ENCODE results near the gene EIF6. TPM values are rescaled to one million over a fixed set of nuclear protein-coding genes. Genes with fewer than 3 reads are reported as not detected.

Gene EIF6
- total RNA-seq, 1 donor from 2014 or later: 124 TPM

DNA sequence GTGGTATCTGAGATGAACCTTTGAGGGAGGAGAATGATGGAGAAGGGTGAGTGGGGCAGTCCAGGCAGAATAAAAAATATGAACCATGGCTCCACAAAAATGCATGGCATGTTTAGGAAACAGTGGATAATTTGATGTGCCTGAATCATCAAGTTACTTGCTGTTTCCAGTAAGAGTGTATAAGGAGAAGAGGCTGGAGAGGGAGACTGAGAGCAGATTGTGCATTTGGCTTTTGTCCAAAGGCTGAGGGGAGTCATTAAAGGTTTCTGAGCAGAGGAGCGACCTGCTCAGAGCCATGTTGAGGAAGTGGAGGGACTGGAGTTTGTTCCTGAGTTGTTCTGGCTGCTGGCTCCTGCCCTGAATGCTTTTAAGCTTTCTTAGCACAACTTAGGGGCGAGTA lies 52.0 kb downstream of the EIF6 start:
- TF ChIP-seq POLR2A (IDR thresholded peaks at IDR 0.05) (no peak), POLR2AphosphoS5 (IDR thresholded peaks at IDR 0.05; ENCODE audit: insufficient read depth in 1 of 2, low read depth in 1 of 2) (no peak)
- TF ChIP-seq, protein P1, sequence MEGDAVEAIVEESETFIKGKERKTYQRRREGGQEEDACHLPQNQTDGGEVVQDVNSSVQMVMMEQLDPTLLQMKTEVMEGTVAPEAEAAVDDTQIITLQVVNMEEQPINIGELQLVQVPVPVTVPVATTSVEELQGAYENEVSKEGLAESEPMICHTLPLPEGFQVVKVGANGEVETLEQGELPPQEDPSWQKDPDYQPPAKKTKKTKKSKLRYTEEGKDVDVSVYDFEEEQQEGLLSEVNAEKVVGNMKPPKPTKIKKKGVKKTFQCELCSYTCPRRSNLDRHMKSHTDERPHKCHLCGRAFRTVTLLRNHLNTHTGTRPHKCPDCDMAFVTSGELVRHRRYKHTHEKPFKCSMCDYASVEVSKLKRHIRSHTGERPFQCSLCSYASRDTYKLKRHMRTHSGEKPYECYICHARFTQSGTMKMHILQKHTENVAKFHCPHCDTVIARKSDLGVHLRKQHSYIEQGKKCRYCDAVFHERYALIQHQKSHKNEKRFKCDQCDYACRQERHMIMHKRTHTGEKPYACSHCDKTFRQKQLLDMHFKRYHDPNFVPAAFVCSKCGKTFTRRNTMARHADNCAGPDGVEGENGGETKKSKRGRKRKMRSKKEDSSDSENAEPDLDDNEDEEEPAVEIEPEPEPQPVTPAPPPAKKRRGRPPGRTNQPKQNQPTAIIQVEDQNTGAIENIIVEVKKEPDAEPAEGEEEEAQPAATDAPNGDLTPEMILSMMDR (IDR thresholded peaks at IDR 0.05): no peak
- intact Hi-C loops (cut with DNase I): no loop called here
- no peaks in the 10 kb centered on the region for H3K36me3 ChIP-seq
- no peak overlapping the region for H3K27ac ChIP-seq
- no peaks in the 10 kb centered on the region for H3K27me3 ChIP-seq
- no peaks in the 10 kb centered on the region for H3K9me3 ChIP-seq
- no peaks in the 10 kb centered on the region for H3K4me1 ChIP-seq
- H3K4me3 ChIP-seq: no peak overlapping the region
- no peak for DNase-seq (ENCODE audit: extremely low spot score in 2 of 2)

Other genes starting within 250 kb of the EIF6 start
- gene TRPC4AP, start 192.0 kb downstream of the EIF6 start, total RNA-seq: 61.9 TPM
- gene EDEM2, start 137.4 kb downstream of the EIF6 start, total RNA-seq: 12.8 TPM
- gene PROCR, start 112.7 kb downstream of the EIF6 start, total RNA-seq: 104 TPM
- 0.98 TPM for gene MMP24, start 58.1 kb downstream of the EIF6 start, total RNA-seq
- 36.8 TPM for gene MMP24OS, start 6.7 kb downstream of the EIF6 start, total RNA-seq
- gene FAM83C, start 7.7 kb upstream of the EIF6 start, total RNA-seq: 16.9 TPM
- 33.9 TPM for gene UQCC1, start 127.2 kb upstream of the EIF6 start, total RNA-seq
- gene GDF5, start 153.5 kb upstream of the EIF6 start, total RNA-seq: 1.7 TPM
- gene CEP250, start 170.8 kb upstream of the EIF6 start, total RNA-seq: 10.1 TPM
- gene C20orf173, start 244.9 kb upstream of the EIF6 start, total RNA-seq: not detected